ENCODE data around the gene ATG4B.
A peak's percentile ranks its signal among the peaks of the same experiment; 100 is the strongest.

ATG4B gene

DNA sequence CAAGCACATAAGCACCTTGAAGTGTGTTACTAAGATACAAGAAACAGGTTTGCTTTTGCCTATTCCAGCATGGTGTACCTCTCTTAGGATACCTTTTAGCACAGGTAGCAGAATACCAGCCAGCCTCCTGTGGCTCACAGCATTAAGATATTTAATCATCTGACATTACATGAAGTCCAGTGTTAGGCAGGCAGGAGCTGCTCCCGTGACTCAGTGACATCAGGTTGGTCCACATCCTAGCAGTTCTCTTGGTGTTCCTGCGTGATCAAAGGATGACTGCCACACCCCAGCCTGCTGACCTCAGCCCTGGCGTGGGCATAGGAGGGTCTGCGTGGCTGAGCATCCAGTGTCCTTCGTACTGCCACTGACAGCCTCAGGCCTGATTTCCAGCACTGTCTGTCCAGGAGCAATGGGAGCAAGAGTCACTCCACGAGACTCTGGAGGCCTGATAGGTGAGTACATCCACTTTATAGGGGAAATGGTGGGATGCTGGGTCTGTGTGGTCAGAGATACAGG, 52.8 kb downstream of the ATG4B start:
- DNase-seq (ENCODE audit: low read depth in 3 of 3) = no peak

DNA sequence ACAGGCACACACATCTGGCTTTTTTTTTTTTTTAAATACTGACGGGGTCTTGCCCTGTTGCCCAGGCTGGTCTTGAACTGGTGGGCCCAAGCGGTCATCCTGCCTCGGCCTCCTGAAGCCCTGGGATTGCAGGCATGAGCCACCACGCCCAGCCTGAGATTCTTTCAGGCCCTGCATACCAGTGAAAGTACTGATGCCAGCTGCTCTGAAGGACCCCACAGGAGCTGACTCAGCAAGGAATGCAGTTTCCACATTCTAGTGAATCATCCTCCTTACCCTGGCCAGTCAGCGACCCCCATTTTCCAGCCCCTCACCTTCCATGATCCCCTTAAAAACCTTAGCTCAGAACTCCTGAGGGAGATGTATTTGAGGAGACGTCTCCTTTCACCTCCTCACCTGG, 55.0 kb downstream of the ATG4B start:
- no peak for DNase-seq (ENCODE audit: low read depth in 3 of 3)

DNA sequence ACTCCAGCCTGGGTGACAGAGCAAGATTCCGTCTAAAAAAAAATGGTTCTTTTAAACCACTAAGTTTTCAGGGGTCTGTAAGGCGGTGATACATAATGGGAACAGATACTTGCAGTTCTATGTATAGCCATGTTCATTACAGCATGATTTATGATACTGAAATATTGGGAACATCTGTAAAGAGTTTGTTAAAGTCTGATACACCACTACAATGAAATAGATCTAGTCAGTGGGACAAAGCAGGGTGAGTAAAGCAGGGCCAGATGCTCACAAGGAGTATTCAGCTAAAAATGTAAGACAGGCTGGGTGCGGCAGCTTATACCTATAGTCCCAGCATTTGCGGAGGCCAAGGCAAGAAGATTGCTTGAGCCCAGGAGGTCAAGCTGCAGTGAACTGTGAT, 58.2 kb downstream of the ATG4B start:
- no peak for DNase-seq (ENCODE audit: low read depth in 3 of 3)

DNA sequence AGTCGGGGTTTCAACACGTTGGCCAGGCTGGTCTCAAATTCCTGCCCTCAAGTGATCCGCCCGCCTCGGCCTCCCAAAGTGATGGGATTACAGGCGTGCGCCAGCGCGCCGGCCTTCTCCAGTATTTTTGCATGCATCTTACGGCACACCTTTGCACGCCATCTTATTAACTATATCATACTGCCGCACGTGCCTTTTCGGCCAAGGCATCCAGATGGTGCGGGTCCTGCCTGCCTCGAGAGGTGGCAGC, 63.6 kb downstream of the ATG4B start:
- DNase-seq (ENCODE audit: low read depth in 3 of 3) = no peak

DNA sequence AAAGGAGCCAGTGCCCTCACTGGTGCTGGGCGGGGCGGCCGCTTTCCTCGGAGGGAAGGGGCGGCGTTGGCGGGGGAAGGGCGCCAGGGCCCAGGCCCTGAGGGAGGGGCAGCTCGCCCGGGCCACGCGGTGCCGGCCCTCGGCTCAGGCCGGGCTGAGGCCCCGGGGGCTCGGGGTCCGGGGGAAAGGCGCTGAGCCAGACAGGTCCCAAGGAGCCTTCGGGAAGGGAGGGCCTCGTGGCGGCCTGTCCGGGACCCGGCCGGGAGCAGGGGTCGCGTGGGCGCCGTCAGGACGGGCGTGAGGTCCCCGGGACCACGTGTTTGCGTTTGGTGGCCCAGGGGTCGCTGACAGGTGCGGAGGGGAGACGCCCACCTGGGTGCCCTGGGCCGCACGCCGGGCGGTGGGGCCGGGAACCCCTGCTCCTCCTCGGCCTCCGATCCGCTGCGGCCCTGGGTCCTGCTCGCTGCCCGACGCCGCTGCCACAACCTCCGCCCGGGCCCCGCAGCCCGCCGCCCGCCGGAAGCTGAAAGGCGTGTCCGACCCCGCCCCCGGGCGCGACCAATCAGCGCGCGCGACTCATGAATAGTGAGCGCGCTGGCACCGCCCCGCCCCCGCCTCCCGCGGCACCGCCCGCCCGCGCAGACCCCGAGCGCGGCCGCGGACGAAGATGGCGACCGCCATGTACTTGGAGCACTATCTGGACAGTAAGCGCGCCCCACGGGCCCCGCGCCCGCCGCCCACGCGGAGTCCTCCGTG, 64.1 kb downstream of the ATG4B start, which contains the start of gene ING5:
TSS of gene ING5 (plus strand) at position 641 of the 756 bp plus-strand sequence. CDS start at position 668, 27 bp downstream.
- DNase-seq (ENCODE audit: low read depth in 3 of 3) = peak; percentile 93 to 96 (median 96)

DNA sequence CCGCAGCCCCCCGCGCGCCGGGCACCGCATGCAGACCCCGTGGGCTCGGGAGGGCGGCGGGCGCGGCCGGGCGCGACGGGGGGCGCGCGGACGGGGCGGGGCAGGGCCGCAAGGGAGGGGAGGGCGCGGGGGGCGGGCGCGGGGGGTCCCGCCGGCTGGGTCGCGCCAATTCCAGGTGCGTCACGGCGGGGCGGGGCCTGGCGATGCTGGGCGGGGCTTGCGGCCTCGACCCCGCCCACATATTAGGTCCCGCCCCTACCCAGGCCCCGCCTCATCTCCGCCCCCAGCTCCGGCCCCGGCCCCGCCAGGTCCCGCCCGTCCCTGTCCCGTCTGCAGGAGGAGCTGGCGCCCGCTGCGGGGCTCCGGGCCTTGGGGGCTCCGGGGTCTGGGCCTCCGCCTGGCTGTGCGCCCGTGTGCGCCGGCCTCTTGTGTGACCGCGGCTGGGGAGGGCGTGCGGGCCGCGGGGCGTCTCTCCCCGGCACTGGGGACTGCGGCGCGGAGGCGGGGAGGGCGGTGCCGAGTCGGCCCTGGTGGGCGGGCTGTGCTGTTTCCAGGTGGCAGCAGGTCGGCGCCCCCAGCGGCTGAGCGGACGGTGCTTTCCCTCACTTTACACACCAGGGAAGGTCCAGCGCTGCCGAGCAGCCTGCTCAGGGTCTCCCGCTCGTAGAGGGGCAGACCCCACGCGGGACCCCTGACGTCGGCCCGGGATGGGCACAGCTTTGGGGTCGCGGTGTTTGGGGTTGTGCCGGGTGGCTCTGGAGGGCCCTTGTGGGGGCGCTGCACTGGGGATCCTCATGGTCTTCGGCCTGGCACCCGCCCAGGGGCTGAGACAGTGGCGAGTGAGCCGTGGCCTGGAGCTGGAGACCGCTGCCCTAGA, 64.9 kb downstream of the ATG4B start:
- DNase-seq (ENCODE audit: low read depth in 3 of 3) = peak; percentile 77 to 86 (median 80)

DNA sequence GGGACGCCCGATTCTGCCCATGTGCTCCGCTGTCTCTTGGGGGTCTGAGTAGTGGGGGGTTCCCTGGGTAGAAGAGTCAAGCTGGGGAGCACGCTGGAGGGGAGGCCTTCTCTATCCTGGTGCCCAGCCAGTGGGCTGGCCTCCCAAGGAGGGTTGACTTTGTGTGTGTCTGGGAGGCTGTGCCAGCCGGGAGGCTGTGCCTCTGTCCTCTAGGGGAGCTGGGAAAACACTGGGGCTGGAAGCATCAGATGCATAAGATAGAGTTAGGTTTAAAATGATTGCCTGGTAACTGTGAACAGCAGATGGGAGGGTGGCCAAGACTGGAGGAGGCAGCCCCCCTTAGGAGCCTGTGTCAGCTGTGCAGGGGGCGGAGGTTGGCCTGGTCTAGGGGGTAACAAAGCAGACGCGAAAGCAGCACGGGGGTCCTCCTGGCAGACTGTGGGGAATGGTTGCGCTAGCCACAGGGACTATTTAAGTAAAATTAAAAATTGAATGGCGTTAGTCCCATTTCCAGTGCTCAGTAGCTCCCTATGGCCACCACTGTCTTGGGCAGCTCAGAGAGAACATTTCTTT, 65.6 kb downstream of the ATG4B start:
- no peak for DNase-seq (ENCODE audit: low read depth in 3 of 3)

DNA sequence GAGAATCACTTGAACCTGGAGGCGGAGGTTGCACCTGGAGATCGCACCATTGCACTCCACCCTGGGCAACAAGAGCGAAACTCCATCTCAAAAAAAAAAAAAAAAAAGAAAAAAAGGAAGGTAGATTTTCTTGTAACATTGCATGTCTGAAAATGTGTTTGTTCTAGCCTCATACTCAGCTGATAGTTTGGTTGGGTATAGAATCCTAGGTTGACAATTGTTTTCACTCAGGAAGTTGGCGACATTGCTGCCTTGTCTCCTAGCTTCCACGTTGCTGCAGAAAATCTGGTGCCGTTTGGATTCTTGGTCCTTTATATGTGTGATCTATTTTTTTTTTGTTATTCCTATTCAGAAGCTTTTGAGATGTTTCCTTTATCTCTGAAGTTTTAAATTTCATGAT, 69.0 kb downstream of the ATG4B start:
- DNase-seq (ENCODE audit: low read depth in 3 of 3) = no peak

DNA sequence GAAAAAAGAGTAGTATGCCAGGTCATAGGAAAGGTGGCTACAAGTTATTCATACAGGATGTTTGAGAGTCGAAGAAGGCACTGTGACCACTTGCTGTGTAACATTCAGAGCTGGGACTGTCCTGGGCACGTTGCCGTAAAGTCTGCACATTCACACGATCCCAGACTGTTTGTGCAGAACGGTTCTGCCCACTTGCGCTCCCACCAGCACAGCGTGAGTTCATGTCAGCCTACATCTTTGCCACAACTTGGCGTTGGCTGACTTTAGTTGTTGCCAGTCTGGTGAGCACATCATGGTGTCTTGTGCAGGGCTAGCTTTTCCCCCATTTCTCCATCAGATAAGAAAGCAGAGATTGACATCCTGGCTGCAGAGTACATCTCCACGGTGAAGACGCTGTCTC, 71.4 kb downstream of the ATG4B start:
- no peak for DNase-seq (ENCODE audit: low read depth in 3 of 3)

DNA sequence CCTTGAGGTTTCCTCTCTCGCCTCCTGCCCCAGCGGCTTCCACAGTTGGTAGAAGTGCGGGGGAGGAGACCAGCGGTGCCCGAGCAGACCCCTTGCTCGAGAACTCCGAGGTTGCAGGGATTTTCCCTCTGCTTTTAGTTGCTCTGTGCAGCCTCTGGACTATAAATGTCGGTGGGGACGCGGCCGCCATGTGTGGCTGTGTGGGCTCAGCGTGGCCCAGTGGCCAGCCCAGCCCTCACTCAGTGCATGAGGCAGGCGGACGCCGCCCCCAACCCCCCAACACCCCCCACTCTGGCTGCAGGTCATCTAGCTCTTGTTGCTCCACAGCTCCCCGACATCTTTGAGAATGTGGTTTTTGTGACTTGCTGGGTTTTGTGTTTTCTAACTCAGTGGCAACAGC, 81.6 kb downstream of the ATG4B start:
- no peak for DNase-seq (ENCODE audit: low read depth in 3 of 3)

DNA sequence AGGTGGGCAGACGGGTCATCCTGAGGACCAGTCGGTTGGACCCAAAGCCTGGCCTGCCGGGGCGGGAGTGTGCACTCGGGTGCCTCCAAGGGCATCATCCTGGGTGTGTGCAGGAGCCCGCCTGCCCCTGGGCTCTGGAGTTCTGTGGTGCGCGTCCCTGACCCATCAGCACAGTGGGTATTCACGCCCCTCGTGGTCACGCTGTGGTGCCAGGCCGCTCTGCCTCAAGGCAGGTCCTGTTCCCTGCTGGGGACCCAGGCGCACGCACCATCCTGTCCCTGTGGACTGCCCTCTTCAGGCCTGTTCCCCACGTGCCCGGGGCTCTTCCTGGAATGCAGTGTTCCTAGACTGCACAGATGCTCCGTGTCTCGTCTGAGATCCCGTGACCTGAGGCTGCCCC, 82.6 kb downstream of the ATG4B start:
- DNase-seq (ENCODE audit: low read depth in 3 of 3) = no peak

DNA sequence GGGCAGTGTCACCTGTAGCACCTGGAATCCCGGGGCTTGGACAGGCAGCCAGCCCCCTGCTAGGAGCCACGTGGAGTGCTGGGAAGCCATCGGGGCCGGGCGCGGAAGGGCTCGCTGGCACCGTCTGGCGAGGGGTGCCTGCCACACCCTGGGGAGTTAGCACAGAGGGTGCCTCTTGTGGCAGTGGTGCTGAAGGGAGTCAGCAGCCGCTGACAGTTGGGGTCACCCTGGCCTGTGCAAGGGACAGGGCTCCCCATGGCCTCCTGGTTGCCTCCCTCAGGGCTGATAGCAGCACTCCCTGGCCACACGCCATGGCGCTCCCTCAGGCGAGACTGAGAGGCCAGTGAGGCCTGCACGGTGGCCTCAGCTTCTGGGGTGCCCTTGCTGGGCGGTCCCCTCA, 83.1 kb downstream of the ATG4B start:
- no peak for DNase-seq (ENCODE audit: low read depth in 3 of 3)

DNA sequence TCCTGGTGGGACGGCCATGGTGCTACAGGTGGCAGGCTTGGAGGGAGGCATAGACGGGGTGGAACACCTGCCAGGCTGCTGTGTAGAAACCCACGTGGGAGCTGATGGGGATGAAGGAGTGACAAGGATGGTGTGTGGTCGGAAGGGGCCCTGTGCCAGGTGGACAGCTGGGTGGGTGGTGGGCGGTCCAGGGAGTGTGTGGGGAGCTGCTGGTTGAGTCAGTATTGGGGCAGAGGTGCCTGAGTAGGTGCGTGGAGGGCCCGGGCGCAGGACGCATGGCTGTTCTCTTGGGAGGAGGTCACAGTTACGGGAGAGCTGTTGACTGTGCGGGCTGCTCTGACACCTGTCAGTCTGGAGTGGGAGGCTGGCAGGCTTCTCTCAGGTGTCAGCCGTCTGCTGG, 84.4 kb downstream of the ATG4B start:
- DNase-seq (ENCODE audit: low read depth in 3 of 3) = no peak

DNA sequence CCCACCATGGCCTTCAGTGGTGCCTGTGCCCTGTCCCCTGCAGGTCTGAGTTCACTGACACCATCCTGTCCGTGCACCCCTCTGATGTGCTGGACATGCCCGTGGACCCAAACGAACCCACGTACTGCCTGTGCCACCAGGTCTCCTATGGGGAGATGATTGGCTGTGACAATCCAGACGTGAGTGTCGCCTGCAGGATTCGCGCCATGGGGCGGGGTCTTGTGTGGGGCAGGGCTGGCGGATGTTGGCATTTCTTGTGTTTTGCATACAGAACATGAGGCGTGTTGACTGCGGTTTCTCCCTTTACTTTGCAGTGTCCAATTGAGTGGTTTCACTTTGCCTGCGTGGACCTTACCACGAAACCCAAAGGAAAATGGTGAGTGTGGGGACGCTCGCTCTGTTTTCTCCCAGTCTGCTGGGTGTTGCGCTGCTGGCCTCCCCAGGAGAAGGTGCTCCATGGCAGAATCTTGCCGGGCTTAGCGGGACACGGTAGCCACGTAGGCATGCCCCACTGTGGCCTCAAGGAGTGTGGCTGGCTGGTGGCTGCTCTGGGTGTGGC, 85.5 kb downstream of the ATG4B start:
- no peak for DNase-seq (ENCODE audit: low read depth in 3 of 3)

Measured in stimulated activated CD4-positive, alpha-beta T cell treated with anti-CD3 and anti-CD28 coated beads, TNF-alpha, amount 100 ng/mL, for 48 hours (primary cell).